Fibroblast of lung (primary cell): ENCODE results near the gene BRD3. TPM values are rescaled to one million over a fixed set of nuclear protein-coding genes. Genes with fewer than 3 reads are reported as not detected.

Experiments
- DNase-seq, 2 donors: peaks; one replicate each; pipeline versions ENCODE4 v3.0.0 to v3.0.0-alpha.2; 2010; ENCODE audit warnings: low read depth in 2 of 2
- H2AFZ ChIP-seq: 2 replicates; pipeline ENCODE4 v1.5.1; 2012; ENCODE audit warnings: low read length, control low read depth, inconsistent platforms
- H3K27ac ChIP-seq: 2 replicates; pipeline ENCODE4 v1.5.1; 2011; ENCODE audit warnings: low read length, control low read depth; ENCODE audit not compliant: insufficient read depth
- H3K27me3 ChIP-seq: 2 replicates; pipeline ENCODE4 v1.5.1; 2011; ENCODE audit warnings: mild to moderate bottlenecking, low read length; ENCODE audit not compliant: control insufficient read depth, insufficient read depth
- H3K36me3 ChIP-seq: 2 replicates; pipeline ENCODE4 v1.5.1; 2011; ENCODE audit warnings: low read length; ENCODE audit not compliant: control insufficient read depth, insufficient read depth
- H3K4me1 ChIP-seq: 2 replicates; pipeline ENCODE4 v1.5.1; 2011; ENCODE audit warnings: low read length; ENCODE audit not compliant: control insufficient read depth, insufficient read depth; ENCODE audit errors: extremely low read depth
- H3K4me2 ChIP-seq: 2 replicates; pipeline ENCODE4 v1.5.1; 2011; ENCODE audit warnings: low read length, control low read depth; ENCODE audit not compliant: insufficient read depth; ENCODE audit errors: extremely low read depth
- H3K4me3 ChIP-seq, 4 experiments: fragments of 200-600 bp in 1 of 4; sonication (generic) in 1 of 4; replicated peaks in 1 of 4; 2 replicates each; pipeline ENCODE4 v1.5.1; 2011 to 2016; ENCODE audit warnings: low read length in 4 of 4, low read depth in 3 of 4, mild to moderate bottlenecking in 3 of 4, control low read depth in 2 of 4, inconsistent platforms in 1 of 4, mixed read lengths in 1 of 4; ENCODE audit not compliant: insufficient read depth in 1 of 4; ENCODE audit errors: control extremely low read depth in 1 of 4
- H3K79me2 ChIP-seq: 2 replicates; pipeline ENCODE4 v1.5.1; 2012; ENCODE audit warnings: mild to moderate bottlenecking, low read length, inconsistent platforms; ENCODE audit not compliant: control insufficient read depth, insufficient read depth
- H3K9ac ChIP-seq: 2 replicates; pipeline ENCODE4 v1.5.1; 2011; ENCODE audit warnings: mild to moderate bottlenecking, low read length, control low read depth; ENCODE audit not compliant: insufficient read depth
- H3K9me3 ChIP-seq: 2 replicates; pipeline ENCODE4 v1.5.1; 2012; ENCODE audit warnings: low read depth, low read length; ENCODE audit not compliant: control insufficient read depth, insufficient read depth
- H4K20me1 ChIP-seq: 2 replicates; pipeline ENCODE4 v1.5.1; 2011; ENCODE audit warnings: low read length; ENCODE audit not compliant: control insufficient read depth, insufficient read depth; ENCODE audit errors: extremely low read depth
- CTCF ChIP-seq, 2 donors: IDR thresholded peaks in 1 of 2; conservative IDR thresholded peaks in 1 of 2; 1 replicate in 1 of 2; 2 replicates in 1 of 2; pipeline ENCODE4 v1.5.1; 2011 to 2012; ENCODE audit warnings: low read length in 2 of 2, control low read depth in 1 of 2, inconsistent platforms in 1 of 2, low read depth in 1 of 2, mild to moderate bottlenecking in 1 of 2
- EZH2 ChIP-seq: IDR thresholded peaks from 2 replicates; pipeline ENCODE4 v1.5.1; 2012; ENCODE audit warnings: low read length, control low read depth, mild to moderate bottlenecking; ENCODE audit errors: missing control alignments
- polyA plus RNA-seq, 2 donors: library from polyadenylated mRNA; depleted of rRNA in 1 of 2; stranded (reverse) in 1 of 2; unstranded in 1 of 2; fragments of >200 nt; gene quantifications; 2 replicates each; pipeline ENCODE4 v1.2.1, GENCODE V29; 2011 to 2012; ENCODE audit warnings: missing spikeins in 1 of 2
- total RNA-seq: library from RNA; depleted of rRNA; stranded (reverse); fragments of >200 nt; gene quantifications from 2 replicates; pipeline ENCODE4 v1.2.1, GENCODE V29; 2014

Gene BRD3
- total and polyA plus RNA-seq, 2 donors (not counting 1 experiment from before 2014, with no cell fraction given), result 7.6 to 10.4 TPM

GRCh38 chr9:134059188-134059641, 8.6 kb downstream of the BRD3 start:
- Histone ChIP-seq H3K36me3 (no peaks in the 10 kb centered on the region), H4K20me1 (no peaks in the 10 kb centered on the region), H3K9me3 (no peaks in the 10 kb centered on the region), H3K4me1 (peaks cover 10% of the 10 kb centered on the region), H3K4me3 (no peak overlapping the region), H3K79me2 (peaks cover 66% of the 10 kb centered on the region), H3K27me3 (no peaks in the 10 kb centered on the region), H3K4me2 (no peak overlapping the region), H3K9ac (no peak overlapping the region), H3K27ac (no peak overlapping the region), H2AFZ (no peak overlapping the region)
- TF ChIP-seq CTCF (conservative IDR thresholded peaks at IDR 0.05 in 1 of 2, IDR thresholded peaks at IDR 0.05 in 1 of 2; ENCODE audit: low read depth in 1 of 2, low read length in 2 of 2) (no peak), EZH2 (no peak)
- DNase-seq, result no peak

- no peaks in the 10 kb centered on the region for H4K20me1 ChIP-seq
- no peak overlapping the region for H3K9ac ChIP-seq
- H3K4me1 ChIP-seq, result peaks cover 10% of the 10 kb centered on the region
- H3K27me3 ChIP-seq, result no peaks in the 10 kb centered on the region
- no peak overlapping the region for H3K4me2 ChIP-seq
- no peak overlapping the region for H3K4me3 ChIP-seq
- peak in 1 of 2 donors; percentile 44 for DNase-seq
- no peaks in the 10 kb centered on the region for H3K36me3 ChIP-seq
- no peak for TF ChIP-seq EZH2
- TF ChIP-seq CTCF (conservative IDR thresholded peaks at IDR 0.05 in 1 of 2, IDR thresholded peaks at IDR 0.05 in 1 of 2; ENCODE audit: low read depth in 1 of 2, low read length in 2 of 2), result peak in 1 of 2 donors; percentile 7
- no peak overlapping the region for H2AFZ ChIP-seq
- H3K27ac ChIP-seq, result no peak overlapping the region
- H3K79me2 ChIP-seq, result peaks cover 65% of the 10 kb centered on the region
- H3K9me3 ChIP-seq, result no peaks in the 10 kb centered on the region
Observed at GRCh38 chr9:134058716-134059115, 9.1 kb downstream of the BRD3 start.

GRCh38 chr9:134057751-134058701, 9.8 kb downstream of the BRD3 start:
- peaks cover 10% of the 10 kb centered on the region for H3K4me1 ChIP-seq

More at GRCh38 chr9:134057751-134058701, 9.8 kb downstream of the BRD3 start:
- Histone ChIP-seq H4K20me1 (no peaks in the 10 kb centered on the region), H2AFZ (no peak overlapping the region), H3K79me2 (peaks cover 58% of the 10 kb centered on the region), H3K36me3 (no peaks in the 10 kb centered on the region), H3K9me3 (no peaks in the 10 kb centered on the region), H3K27ac (no peak overlapping the region), H3K4me2 (no peak overlapping the region), H3K27me3 (no peaks in the 10 kb centered on the region), H3K9ac (no peak overlapping the region), H3K4me3 (no peak overlapping the region)
- DNase-seq, result no peak
- no peak for TF ChIP-seq CTCF (conservative IDR thresholded peaks at IDR 0.05 in 1 of 2, IDR thresholded peaks at IDR 0.05 in 1 of 2; ENCODE audit: low read depth in 1 of 2, low read length in 2 of 2)
- no peak for TF ChIP-seq EZH2
